LNCaP clone FGC (cell line): Measurements from ENCODE around the gene ROR2.
A peak's percentile ranks its signal among the peaks of the same experiment; 100 is the strongest.

Experiments used
- DNase-seq: peaks from one replicate; pipeline ENCODE4 v3.0.0-alpha.2; 2011; ENCODE audit warnings: low read depth
- H3K4me3 ChIP-seq: 2 replicates; pipeline ENCODE4 v1.5.1; 2011; ENCODE audit warnings: mild to moderate bottlenecking, low read depth, low read length, control low read depth
- TF ChIP-seq, protein P1 (sequence below): IDR thresholded peaks from 2 replicates; pipeline ENCODE4 v1.5.1; 2012; ENCODE audit warnings: mild to moderate bottlenecking; ENCODE audit not compliant: control insufficient read depth, insufficient read depth; ENCODE audit errors: extremely low read depth

The ROR2 gene

DNA sequence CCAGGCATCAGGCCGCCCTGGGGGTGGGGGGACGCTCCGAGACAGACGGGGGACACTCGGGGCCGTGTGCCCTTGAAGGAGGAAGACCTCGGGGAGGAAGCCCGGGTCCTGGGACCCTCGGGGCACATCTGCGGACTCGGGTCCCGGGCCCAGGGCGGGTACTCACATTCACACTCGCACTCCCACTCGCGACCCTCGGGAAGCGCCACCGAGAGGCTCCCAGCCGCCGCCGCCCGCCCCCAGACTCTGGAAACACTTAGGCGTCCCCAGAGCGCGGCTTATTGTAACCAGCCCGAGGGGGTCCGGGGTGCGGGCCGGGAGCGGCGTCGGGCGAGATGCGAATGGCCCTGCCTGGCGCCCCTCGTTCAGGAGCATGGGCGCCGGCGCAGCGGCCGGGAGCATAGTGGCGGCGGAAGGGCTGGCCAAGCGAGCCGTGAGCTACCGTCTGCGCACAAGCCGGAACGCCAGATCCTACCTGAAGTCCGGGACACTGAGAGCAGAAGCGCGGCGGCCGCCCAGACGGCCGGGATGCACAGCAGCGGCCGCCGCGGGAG lies 559 bp downstream of the ROR2 start:
- TF ChIP-seq, protein P1, sequence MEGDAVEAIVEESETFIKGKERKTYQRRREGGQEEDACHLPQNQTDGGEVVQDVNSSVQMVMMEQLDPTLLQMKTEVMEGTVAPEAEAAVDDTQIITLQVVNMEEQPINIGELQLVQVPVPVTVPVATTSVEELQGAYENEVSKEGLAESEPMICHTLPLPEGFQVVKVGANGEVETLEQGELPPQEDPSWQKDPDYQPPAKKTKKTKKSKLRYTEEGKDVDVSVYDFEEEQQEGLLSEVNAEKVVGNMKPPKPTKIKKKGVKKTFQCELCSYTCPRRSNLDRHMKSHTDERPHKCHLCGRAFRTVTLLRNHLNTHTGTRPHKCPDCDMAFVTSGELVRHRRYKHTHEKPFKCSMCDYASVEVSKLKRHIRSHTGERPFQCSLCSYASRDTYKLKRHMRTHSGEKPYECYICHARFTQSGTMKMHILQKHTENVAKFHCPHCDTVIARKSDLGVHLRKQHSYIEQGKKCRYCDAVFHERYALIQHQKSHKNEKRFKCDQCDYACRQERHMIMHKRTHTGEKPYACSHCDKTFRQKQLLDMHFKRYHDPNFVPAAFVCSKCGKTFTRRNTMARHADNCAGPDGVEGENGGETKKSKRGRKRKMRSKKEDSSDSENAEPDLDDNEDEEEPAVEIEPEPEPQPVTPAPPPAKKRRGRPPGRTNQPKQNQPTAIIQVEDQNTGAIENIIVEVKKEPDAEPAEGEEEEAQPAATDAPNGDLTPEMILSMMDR, result no peak
- no peak for DNase-seq
- H3K4me3 ChIP-seq, result peak overlapping the region; percentile 51

GRCh38 chr9:91948597-91949391 lies 1.2 kb downstream of the ROR2 start:
- H3K4me3 ChIP-seq, result peak overlapping the region; percentile 51
- peak; percentile 17 for DNase-seq
- TF ChIP-seq, protein P1, result peak; percentile 36

DNA sequence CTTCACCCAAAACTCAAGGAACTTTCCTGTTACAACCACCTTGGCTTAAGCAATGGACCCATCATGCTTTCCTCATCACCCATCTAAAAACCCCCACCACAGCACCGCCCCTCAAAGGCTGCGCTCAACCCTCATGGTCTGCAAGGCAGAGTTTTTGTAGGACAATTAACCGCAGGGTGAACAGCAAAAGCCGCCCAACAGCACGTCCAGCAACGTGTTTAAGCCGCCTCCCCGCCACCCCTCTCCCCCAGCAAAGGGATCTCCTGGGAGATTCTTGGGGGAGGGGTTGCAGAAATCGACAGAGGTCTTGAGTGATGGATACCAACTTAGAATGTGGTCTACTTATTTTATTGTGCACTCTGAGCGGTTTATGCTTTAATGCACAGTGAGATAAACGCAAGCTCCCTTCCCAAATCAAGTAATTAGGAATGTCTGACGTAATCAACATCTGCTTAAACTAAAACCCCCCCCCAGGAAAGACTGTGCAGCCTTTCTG lies 1.9 kb downstream of the ROR2 start:
- TF ChIP-seq, protein P1, result no peak
- H3K4me3 ChIP-seq, result peak overlapping the region; percentile 51
- DNase-seq, result no peak

GRCh38 chr9:91946653-91947488 lies 3.2 kb downstream of the ROR2 start:
- DNase-seq, result no peak
- no peak overlapping the region for H3K4me3 ChIP-seq
- TF ChIP-seq, protein P1, result no peak

GRCh38 chr9:91946196-91946595 lies 3.8 kb downstream of the ROR2 start:
- TF ChIP-seq, protein P1, result no peak
- H3K4me3 ChIP-seq, result no peak overlapping the region
- no peak for DNase-seq

DNA sequence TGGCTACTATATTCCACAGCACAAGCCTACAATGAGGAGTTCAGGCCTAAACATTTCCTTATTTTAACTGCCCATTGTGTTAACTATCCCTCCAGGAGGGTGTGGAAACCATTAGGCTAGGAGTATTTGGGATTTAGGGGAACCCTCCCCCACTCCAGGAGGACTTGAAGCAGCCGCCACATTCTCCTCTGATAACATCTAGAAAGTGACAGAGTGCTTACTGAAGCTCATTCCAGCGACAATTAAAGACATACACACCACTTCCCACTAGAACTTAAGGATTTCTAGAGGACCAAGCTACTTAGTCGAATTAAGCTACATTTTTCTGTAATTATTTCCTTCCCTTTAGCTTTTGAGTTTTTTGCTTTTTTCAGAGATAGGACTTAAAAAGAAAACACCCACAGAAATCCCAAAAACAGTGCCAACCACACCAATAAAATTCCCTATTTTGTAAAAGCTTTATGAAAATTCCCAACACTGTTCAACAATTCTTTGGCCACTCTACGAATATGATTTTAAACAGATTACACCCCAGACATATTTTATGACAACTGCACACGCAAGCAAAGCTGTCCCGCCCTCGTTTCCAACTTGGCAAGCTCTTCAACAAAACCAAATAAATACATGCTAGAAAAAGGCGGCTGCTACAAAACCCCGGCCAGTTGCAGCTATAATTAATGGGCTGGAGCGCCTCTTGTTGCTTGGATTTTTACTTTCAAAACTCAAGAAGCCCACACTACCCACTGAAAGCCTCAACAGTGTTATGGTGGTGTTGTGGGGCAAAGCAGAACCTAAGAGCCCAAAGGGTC lies 4.5 kb downstream of the ROR2 start:
- H3K4me3 ChIP-seq, result peak overlapping the region; percentile 30
- DNase-seq, result peak; percentile 50
- TF ChIP-seq, protein P1, result 0 out of 2 replicates have a peak, but pooled peaks have one; percentile 7
